Activated T-helper 1 cell treated with Interleukin-2 at 50 U/mL for 16 hours (primary cell): ENCODE results near the gene RAD51B.
"Not testable (repeated sequence)": the region's sequence is repeated elsewhere in the genome, so short reads cannot be mapped to it uniquely, and the experiment has no call there.

ENCODE experiments used
- DNase-seq: peaks from one replicate; pipeline ENCODE4 v3.0.0-alpha.2; 2020; ENCODE audit warnings: low read depth

RAD51B gene

DNA sequence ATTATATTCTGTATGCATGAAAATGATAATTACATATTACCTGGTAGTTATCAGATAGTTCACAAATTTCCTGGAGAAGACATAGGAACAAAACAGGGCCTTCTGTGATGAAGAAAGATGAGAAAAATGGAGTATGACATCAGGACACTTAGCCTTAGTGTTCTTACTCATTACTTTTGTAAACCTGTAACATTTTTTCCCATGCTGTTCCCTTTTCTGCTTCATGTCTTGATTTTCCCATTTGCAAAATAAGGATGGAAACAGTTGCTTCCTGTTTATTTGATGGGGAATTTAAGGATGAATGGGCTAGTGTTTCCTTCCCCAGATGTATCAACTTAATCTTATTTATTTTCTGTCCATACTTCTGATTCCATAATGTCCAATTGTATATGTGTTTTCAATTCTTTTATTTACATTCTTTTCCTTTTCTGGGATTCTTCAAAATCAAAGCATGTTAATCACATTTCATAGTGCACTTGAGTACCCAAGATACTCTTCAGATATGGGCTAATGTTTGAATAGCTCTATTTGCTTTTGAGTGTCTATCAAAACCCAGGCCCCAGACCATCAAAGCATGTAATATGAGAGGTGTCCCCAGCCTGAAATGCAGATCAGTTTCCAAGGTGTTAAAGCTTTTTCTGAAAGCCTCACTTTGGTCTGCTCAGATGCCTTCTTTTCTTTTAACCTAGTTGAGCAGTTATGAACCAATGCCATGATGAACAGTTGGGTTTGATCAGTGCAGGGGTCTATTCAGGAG lies 260.5 kb downstream of the RAD51B start:
- DNase-seq, result no peak

DNA sequence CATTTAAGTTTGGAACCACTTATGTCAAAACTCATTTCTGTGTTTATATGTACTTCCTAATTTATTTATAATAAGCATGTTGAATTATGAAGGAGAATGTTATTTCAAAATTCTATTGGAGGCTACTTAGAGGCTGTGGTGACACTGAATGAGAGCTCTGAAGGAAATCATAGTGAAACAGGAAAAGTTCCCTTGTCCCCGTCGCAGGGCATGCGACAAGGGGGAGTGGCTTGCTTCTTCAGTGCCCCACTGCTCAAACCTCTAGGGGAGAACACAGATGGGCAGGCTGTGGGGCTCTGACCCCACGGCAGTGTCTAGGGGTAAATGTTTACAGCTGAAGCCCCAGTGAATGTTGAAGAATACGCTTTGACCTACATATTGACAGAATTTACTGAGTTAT lies 261.9 kb downstream of the RAD51B start:
- DNase-seq, result no peak

GRCh38 chr14:68082698-68083291 lies 263.2 kb downstream of the RAD51B start:
- DNase-seq, result no peak

GRCh38 chr14:68084256-68084655 lies 264.7 kb downstream of the RAD51B start:
- DNase-seq, result no peak

DNA sequence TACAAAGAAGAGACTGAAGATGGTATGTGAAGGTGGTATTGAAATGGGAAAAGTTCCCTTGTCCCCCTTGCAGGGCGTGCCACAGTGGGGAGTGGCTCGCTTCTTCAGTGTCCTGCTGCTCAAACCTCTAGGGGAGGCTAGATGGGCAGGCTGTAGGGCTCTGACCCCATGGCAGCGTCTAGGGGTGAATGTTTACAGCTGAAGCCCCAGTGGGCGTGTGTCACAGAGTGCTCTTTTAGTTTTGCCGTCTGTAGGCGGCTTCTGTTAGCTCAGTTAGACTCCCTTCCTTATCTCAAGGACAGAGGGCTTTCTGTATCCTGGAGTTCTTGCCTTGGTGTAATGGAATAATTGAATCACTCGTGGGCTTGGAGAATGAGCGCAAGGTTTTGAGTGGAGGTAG lies 266.2 kb downstream of the RAD51B start:
- no peak for DNase-seq

- no peak for DNase-seq
Observed at GRCh38 chr14:68088451-68088854, 268.9 kb downstream of the RAD51B start.

- DNase-seq, result no peak
Observed at GRCh38 chr14:68089146-68089731, 269.7 kb downstream of the RAD51B start.

- no peak for DNase-seq
Observed at GRCh38 chr14:68094158-68094557, 274.6 kb downstream of the RAD51B start.

DNA sequence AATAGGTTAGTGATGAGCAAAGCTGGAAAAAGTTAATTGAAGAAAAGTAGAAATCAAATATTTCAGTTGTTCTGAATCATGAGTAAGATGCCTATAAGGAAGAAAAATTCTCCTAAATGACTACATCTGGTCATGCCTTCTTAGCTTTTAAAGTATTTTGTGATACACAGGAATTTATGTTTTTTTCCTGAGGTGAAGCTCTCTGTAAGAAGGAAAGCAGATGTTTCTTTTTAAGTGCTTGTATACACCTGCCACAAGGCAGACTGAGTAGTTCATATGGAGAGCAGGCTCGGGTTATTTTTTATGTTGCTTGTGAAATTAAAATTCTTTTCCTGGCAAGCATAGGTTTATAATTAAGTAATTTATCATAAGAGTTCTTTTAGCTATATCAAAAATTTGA lies 275.2 kb downstream of the RAD51B start:
- DNase-seq, result no peak

DNA sequence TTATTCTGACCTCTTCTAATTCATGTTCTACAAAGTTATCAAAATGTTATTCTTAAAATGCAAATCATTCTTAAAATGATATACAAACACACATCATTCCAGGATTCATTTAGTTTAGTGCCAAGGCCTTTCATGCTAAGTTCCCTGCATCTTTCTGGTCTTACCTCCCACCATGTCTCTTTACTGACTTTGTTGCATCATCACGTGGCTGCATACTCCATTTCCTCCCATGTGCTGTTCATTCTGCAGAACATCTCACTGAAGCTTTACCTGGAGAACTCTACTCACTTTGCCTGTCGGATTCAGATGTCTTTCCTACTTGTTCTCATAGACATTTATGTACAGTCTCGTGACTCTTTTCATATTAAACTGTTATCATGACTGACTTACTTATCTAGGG lies 278.1 kb downstream of the RAD51B start:
- no peak for DNase-seq

- DNase-seq, result no peak
Observed at GRCh38 chr14:68098834-68099233, 279.3 kb downstream of the RAD51B start.

DNA sequence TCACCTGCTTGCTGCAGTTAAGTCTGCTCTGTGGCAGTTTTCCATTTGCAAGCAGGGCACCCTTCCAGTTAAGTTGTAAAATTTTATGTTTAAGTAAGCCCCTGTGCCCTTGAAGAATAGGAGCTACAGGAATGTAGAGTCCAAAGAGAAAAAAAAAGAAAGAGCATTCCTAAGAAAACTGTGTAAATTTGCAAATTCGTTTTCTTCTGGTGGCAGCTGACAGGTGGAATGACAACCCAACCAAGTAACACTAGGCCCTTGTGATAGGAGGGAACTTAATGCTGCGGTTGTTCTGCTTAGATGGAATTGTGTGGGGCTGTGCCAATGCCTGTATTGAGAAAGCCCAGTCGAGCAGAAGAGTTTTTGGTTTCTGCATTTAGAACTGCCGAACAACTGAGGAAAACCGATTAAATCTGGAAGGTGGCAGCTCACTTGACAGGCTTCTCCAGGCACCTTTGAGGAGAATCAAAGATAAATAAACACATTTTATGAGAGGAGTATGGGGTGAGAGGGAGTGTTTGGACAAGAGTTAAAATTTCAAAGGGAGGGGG lies 280.0 kb downstream of the RAD51B start:
- no peak for DNase-seq

- not testable (repeated sequence) for DNase-seq
Observed at GRCh38 chr14:68101715-68102301, 282.2 kb downstream of the RAD51B start.

DNA sequence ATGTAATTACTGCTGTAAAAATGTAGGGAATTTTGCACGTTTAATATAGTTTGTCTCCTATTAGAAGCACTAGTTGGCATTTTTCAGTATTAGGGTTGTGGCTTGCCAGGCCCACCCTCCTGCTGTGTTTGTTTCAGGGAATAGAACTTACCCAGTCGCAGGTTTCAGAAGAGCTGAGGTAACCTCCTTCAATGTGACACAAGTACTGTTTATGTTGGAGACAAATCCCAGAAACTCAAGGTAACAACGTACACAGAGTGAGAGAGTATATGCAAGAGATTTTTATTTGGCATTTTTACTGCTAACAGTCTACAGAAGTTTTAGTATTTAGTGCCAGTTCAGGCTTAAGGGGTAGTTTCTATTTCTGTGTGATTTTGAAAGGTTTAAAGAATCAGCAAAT lies 284.3 kb downstream of the RAD51B start:
- no peak for DNase-seq

DNA sequence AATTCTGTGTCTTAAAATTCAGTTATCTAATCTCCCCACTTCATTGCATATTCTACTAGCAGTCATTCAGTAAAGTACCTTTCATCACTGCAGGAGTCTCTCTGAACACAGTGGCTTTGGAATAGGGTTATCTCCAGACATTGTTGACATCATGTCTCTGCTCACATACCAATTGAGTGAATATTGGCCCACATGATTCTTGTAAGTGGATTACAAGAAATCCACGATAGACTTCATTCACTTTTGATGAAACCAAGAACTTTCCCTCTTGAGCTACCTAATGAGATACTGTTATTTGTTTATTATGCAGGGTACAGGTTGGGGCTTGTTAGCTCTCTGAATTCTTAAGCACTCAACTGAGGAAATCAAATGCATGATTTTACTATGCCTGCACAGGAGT lies 284.9 kb downstream of the RAD51B start:
- DNase-seq, result no peak

DNA sequence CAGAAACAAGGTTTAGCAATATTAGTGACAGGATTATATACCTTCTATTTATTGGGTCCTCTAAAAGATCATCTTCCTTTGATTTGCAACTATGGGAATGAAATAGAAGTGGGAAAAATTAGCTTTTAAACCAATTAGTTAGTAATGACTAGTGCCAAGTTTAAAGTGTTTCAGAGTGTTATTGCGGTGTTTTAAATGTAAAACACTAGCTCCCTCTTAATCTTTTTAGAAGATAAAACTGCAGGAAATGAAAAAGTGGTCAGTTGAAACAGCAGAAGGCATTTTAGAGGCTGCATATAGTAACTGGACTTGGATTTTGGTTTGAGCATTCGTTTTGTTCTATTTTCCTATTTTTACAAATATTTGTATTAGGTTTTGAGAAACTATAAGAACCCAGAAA lies 286.2 kb downstream of the RAD51B start:
- no peak for DNase-seq

DNA sequence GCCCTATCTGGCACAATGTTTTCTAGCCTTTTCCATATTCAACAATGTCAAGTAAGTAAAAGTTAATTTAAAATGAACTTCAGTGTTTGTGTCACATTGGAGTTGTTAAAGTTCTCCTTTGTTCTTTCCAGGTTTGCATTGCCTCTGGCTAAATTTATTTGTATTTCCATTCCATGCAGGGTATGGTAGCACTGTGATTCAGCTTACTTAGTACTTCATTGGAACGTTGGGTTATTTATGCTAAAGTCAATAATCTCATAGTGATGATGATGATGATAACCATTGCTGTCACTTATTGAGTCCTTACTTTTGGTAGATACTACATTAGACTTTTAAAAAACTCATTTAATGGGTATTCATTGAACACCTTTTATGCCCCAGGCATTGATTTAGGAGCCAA lies 286.9 kb downstream of the RAD51B start:
- DNase-seq, result no peak

DNA sequence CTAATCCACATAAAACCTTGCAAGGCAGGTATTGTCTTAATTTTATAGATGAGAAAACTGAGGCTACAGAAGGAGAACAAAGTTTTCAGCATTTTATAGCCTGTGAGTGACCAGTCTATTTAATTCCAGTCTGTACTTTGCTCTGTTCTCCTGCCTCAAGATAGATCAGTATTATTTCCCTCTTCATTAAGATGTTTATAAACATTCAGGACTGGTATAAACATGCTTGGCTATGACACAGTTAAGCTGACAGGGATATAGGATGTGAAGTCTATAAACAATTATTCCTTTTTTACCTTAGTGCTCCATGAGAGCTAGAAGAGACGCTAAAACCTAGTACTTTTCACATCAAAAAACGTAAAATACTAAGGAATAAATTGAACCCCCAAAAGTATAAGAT lies 287.3 kb downstream of the RAD51B start:
- no peak for DNase-seq

DNA sequence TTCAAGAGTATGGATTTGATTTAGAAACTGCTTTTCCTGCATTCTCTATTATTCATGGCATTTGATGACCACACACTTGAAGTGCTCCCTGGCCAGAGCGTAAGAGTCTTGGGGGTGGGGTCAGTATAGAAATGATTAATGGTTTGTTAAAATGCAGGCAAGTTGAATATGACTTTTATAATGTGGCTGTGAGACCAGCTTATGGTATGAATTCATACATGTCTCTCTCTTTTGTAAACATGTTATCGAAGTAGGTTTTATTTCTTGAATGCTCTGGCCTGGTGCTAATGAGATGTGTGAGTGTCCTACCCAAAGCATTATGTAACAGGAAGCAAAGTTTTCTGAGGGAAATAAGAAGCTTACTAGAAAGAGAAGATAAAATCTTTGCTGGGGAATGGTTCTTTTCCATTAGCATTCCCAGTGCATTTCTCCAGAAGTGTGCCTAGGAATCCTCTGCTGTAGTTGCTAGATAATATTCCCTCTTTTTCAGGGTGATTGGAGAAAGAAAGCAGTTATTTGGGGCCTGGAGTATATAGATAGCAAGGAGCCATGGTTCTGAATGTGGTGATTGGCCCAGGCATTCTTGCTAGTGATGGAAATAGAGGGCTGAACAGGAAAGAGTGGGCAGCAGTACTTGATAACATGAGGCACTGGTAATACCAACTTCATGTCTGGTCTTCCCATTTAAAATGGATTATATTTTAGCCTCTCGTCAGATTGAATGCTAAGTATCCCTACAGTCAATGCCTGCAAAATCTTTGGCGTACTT lies 289.7 kb downstream of the RAD51B start:
- DNase-seq, result no peak

- DNase-seq, result no peak
Observed at GRCh38 chr14:68111097-68111852, 291.7 kb downstream of the RAD51B start.

GRCh38 chr14:68111853-68112270 lies 292.3 kb downstream of the RAD51B start:
- no peak for DNase-seq
